Activated naive CD8-positive, alpha-beta T cell treated with anti-CD3 and anti-CD28 coated beads, Interleukin-2, amount 50 U/mL, for 24 hours (primary cell): Measurements from ENCODE around the gene CUL7.

Source experiments
- ATAC-seq: fragments of 150-1000 bp; cut with Tn5 transposase; one replicate; pipeline ENCODE4 v1.10.0; 2021
- DNase-seq: peaks from one replicate; pipeline ENCODE4 v3.0.0; 2021
- H3K27ac Mint-ChIP-seq: one replicate; pipeline ENCODE4 v1.8.0; 2021; ENCODE audit warnings: mild to moderate bottlenecking, mixed read lengths
- H3K27me3 Mint-ChIP-seq: one replicate; pipeline ENCODE4 v1.8.0; 2021; ENCODE audit warnings: mixed read lengths
- H3K36me3 Mint-ChIP-seq: one replicate; pipeline ENCODE4 v1.8.0; 2021; ENCODE audit warnings: low read depth, mixed read lengths
- H3K4me1 Mint-ChIP-seq: one replicate; pipeline ENCODE4 v1.8.0; 2021; ENCODE audit warnings: mixed read lengths
- H3K4me3 Mint-ChIP-seq: one replicate; pipeline ENCODE4 v1.8.0; 2021; ENCODE audit warnings: mild to moderate bottlenecking, moderate library complexity, mixed read lengths
- H3K9me3 Mint-ChIP-seq: one replicate; pipeline ENCODE4 v1.8.0; 2021; ENCODE audit warnings: mixed read lengths

CUL7 gene

DNA sequence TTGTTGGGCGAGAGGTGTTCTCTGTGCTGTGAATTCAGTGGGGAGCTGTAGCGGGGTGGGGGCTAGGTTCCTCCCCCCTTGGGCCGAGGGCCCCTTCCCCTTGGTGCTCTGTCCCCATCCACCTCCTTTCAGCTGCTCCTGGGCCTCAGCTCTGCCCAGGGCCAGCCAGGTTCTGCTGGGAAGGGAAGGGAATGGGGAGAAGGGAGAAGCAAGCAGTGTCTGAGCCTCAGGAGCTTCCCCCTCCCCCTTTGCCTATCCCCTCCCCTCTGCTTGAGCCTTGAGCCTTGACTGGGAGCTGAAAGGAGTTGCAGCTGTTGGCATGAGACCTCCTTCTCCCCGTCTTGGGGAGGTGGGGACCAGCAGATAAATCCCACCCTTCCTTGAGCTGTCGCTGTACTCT lies 32.8 kb downstream of the CUL7 start:
- no peak for DNase-seq
- Mint-ChIP-seq H3K4me1 (peaks cover 54% of the 10 kb centered on the region), H3K27ac (peak overlapping the region; percentile 94), H3K27me3 (no peaks in the 10 kb centered on the region), H3K36me3 (peaks cover 33% of the 10 kb centered on the region), H3K9me3 (no peaks in the 10 kb centered on the region), H3K4me3 (peak overlapping the region; percentile 98)
- ATAC-seq: no peak

DNA sequence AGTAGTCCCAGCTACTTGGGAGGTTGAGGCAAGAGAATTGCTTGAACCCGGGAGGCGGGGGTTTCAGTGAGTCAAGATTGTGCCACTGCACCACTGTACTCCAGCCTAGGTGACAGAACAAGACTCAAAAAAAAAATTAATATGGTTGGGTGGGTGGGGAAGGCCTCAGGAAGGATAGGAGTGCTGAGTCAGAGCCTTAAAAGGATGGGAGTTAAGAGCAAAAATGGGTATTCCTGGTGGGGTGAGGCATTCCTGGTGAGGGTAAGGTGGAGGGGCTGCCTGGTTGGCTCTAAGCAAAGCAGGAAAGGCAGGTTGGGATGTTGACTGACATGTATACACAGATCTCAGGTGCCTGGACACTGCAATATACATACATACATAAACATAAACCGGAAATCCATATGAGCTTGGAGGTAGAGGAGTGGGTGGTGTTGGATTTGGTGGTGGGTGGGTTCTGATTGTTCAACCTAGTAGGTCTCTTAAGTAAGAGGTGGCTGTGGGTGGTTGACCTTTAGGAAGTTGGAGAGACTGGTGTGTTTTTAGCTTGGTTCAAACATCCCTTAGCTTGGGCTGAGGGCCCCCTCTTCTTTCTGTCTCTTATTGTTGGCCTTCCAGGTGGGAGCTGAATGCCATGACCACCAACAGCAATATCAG lies 33.5 kb downstream of the CUL7 start:
- DNase-seq: no peak
- ATAC-seq: no peak
- H3K4me3 Mint-ChIP-seq: peak overlapping the region; percentile 43
- no peaks in the 10 kb centered on the region for H3K9me3 Mint-ChIP-seq
- H3K36me3 Mint-ChIP-seq: peaks cover 33% of the 10 kb centered on the region
- peaks cover 58% of the 10 kb centered on the region for H3K4me1 Mint-ChIP-seq
- H3K27me3 Mint-ChIP-seq: no peaks in the 10 kb centered on the region
- H3K27ac Mint-ChIP-seq: peak overlapping the region; percentile 61

DNA sequence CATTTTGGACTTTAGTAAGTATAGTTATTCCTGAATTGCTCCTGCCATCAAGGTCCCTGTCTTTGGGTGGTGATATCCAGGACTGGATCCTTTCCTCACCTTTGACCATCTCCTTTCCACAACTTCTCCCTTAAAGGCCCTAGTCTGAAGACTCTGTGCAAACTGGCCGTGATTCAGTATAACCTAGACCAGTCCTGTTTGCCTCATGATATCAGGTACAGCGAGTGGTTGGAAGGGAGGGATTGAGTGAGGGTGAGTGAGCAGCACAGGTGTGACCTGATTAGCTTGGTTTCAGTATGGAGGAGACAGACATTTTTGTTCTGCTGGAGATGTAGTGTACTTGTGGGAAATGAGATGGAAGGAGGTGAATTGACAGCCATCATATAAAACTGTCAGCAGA lies 34.5 kb downstream of the CUL7 start:
- Mint-ChIP-seq H3K4me3 (no peak overlapping the region), H3K9me3 (no peaks in the 10 kb centered on the region), H3K27ac (peak overlapping the region; percentile 14), H3K4me1 (peaks cover 56% of the 10 kb centered on the region), H3K27me3 (no peaks in the 10 kb centered on the region), H3K36me3 (peaks cover 23% of the 10 kb centered on the region)
- ATAC-seq (no peak), DNase-seq (no peak)

DNA sequence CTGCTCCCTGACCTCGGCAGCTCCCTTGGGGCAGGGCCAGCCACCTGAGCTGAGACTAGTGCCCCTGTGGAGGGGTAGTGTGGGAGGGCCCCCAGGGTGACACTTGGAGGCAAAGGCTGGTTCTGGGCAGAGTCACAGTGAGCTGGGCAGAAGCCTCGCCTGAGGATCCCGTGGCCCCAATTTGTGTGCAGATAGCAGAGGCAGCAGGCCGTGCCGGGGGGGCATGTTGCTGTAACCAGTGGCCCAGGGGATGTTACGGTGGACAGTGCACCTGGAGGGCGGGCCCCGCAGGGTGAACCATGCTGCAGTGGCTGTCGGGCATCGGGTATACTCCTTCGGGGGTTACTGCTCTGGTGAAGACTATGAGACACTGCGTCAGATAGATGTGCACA lies 36.7 kb downstream of the CUL7 start:
- Mint-ChIP-seq H3K4me1 (peaks cover 61% of the 10 kb centered on the region), H3K27ac (no peak overlapping the region)

DNA sequence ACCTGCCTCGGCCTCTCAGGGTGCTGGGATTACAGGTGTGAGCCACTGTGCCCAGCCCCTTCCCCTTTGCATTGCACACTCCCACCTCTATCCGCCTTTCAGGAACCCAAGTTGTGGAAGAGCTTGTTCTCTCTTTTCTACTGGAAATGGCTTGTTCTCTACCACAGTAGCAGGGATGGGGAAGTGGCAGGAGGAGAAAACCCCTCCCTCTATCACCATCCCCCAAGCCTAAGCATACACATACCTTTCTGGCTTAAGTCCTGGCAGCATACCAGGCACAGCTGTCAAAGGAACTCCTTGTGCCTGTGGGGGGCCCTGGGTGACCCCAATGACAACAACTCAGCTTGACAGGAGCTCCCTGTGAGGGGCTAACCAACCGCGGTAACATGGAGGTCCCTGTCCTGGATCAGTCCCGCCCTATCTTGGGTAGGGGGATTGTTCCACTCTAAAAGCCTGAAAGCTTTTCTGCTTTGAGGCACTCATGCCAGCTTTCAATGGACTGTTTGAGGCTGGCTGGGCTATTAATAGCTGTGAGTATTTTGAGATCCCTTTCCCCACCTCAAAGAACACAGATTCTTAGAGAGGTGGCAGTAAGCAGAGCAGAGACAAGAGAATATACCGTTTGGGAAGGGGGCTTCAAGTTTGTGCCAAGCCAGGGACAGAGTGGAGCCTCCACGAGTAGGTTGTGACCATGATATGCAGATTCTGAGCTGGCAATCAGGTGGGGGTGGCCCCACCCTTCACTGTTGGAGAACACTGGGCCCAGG lies 37.3 kb downstream of the CUL7 start:
- peaks cover 39% of the 10 kb centered on the region for H3K36me3 Mint-ChIP-seq

More for the DNA sequence above, 36.7 kb downstream of the CUL7 start:
- no peak for DNase-seq
- Mint-ChIP-seq H3K4me3 (no peak overlapping the region), H3K27me3 (no peaks in the 10 kb centered on the region), H3K36me3 (peaks cover 35% of the 10 kb centered on the region), H3K9me3 (no peaks in the 10 kb centered on the region)
- no peak for ATAC-seq

DNA sequence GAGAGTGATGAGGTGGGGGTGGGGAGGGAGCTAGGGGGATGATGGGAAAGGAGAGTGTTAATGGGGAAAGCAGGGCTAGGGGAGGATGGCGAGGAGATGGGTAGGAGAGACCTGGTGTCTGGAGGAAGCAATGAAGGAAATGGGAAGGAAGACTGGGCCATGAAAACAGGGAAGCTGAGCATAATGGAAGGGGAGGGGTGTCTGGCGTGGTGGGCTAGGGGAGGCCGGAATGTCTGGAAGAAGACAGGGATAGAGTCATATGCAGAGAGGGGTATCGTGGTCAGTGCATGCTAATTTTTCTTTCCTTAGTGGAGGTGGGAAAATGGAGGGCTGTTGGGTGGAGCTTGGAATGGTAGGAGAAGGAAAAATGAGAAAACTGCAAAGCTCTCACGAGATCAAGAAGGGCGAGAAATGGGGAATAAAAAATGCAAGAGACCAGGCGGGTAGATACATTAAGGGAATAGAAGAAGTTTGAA lies 39.2 kb downstream of the CUL7 start:
- ATAC-seq (no peak), DNase-seq (no peak)
- peak overlapping the region; percentile 82 for H3K27ac Mint-ChIP-seq
- H3K27me3 Mint-ChIP-seq: no peaks in the 10 kb centered on the region
- peaks cover 51% of the 10 kb centered on the region for H3K4me1 Mint-ChIP-seq
- no peaks in the 10 kb centered on the region for H3K9me3 Mint-ChIP-seq
- H3K4me3 Mint-ChIP-seq: peak overlapping the region; percentile 95
- H3K36me3 Mint-ChIP-seq: peaks cover 40% of the 10 kb centered on the region

More for the DNA sequence above, 37.3 kb downstream of the CUL7 start:
- H3K4me3 Mint-ChIP-seq: peak overlapping the region; percentile 33
- H3K9me3 Mint-ChIP-seq: no peaks in the 10 kb centered on the region
- ATAC-seq (no peak), DNase-seq (no peak)
- H3K27ac Mint-ChIP-seq: peak overlapping the region; percentile 55
- peaks cover 63% of the 10 kb centered on the region for H3K4me1 Mint-ChIP-seq
- H3K27me3 Mint-ChIP-seq: no peaks in the 10 kb centered on the region

DNA sequence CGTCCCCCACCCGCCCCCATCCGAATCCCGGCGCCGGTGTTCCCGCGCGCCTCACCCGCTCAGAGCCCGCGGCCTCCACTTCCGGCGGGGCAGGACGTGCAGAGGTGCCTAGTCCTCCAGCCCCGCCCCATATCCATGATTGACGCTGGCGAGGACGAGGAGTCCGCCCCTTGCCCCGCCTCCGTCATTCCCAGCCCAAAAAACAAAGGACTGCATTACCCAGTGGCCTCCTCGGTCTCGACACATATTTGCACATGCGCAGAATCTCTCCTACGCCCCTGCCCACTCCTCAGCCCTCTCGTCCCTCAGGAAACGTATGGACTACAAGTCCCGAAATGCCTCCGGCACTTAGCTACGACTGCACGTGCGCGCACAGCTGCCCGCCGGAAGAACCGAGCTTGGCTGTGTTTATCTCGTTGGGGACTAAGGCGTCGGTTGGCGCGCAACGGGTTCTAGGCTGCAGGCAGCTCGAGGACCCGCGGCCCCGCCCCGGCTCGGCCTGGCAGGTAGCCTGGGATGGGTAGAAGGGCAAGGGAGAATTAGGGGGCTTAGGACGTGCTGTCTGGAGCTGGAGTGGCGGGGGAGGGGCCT lies 39.7 kb downstream of the CUL7 start, which contains the start of the genes KLHDC3 and MEA1:
Gene KLHDC3, plus strand, starts transcription at position 407 of the 591 bp plus-strand sequence. CDS start 2,944 bp downstream, outside the sequence.
Gene MEA1, minus strand, starts transcription at position 104 of the 591 bp plus-strand sequence. CDS start 133 bp downstream, outside the sequence.
- ATAC-seq: peak; percentile 91
- peak; percentile 98 for DNase-seq
- H3K27me3 Mint-ChIP-seq: no peaks in the 10 kb centered on the region
- peaks cover 50% of the 10 kb centered on the region for H3K4me1 Mint-ChIP-seq
- H3K36me3 Mint-ChIP-seq: peaks cover 37% of the 10 kb centered on the region
- peak within 1 kb of the TSS; percentile 82 for H3K27ac Mint-ChIP-seq
- H3K4me3 Mint-ChIP-seq: peak within 1 kb of the TSS; percentile 95
- no peaks in the 10 kb centered on the region for H3K9me3 Mint-ChIP-seq

DNA sequence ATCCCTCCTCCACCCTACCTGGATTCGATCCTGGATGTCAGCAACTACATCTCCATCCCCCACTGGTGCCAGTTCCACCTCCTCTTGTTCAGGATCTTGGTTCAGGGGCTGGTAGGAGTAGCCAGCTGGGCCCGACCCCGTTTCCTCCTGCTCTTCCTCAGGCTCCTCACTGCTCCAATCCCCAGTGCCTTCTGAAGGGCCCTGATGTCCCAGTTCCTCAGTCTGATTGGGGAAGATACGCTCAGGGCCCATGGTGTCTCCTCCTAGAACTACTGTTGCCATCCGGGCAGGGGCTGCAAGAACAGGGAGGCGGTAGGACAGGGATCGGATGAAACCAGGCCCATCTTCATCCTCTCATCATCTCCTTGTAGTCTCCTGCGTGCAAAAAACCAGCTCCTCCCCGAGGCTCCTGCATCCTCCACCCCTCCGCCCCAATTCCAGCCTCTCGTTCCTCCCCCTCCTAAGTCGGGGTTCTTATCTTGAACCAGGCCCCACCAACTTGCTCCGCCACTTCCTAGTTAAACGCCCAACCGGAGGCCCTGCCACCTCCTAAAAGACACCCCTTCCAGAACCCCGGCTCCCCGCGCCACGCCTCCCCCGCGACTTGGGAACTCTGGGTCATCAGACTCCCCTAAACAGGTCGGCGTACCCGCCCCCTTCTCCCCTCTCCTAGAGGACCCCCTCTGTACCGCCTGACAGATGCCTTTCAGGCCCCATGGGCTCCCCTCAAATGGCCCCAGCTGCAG lies 40.4 kb downstream of the CUL7 start:
- ATAC-seq: peak; percentile 30
- Mint-ChIP-seq H3K27me3 (no peaks in the 10 kb centered on the region), H3K27ac (peak overlapping the region; percentile 82), H3K9me3 (no peaks in the 10 kb centered on the region), H3K36me3 (peaks cover 34% of the 10 kb centered on the region), H3K4me1 (peaks cover 50% of the 10 kb centered on the region), H3K4me3 (peak overlapping the region; percentile 95)
- no peak for DNase-seq

DNA sequence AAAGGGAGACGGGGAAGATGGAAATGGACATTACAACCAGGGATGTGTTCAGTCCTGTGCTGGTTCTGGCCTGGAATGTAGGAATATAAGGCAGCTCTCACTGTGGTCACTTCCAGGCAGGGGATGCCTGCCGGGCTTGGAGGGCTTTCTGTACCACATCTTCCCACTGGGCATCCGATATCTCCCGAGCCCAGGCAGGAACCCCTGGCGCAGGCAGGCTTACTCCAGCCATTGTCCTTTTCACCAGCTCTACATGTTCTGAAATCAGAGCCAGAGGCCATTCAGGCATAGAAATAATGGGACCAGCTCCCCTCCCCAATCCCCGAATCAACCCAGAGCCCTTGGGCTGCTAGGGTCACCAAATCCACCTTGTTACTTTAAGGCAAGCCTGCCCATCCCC lies 41.3 kb downstream of the CUL7 start:
- ATAC-seq (no peak), DNase-seq (no peak)
- peak overlapping the region; percentile 82 for H3K27ac Mint-ChIP-seq
- H3K4me1 Mint-ChIP-seq: peaks cover 45% of the 10 kb centered on the region
- no peaks in the 10 kb centered on the region for H3K9me3 Mint-ChIP-seq
- H3K27me3 Mint-ChIP-seq: no peaks in the 10 kb centered on the region
- peaks cover 28% of the 10 kb centered on the region for H3K36me3 Mint-ChIP-seq
- H3K4me3 Mint-ChIP-seq: peak overlapping the region; percentile 95

DNA sequence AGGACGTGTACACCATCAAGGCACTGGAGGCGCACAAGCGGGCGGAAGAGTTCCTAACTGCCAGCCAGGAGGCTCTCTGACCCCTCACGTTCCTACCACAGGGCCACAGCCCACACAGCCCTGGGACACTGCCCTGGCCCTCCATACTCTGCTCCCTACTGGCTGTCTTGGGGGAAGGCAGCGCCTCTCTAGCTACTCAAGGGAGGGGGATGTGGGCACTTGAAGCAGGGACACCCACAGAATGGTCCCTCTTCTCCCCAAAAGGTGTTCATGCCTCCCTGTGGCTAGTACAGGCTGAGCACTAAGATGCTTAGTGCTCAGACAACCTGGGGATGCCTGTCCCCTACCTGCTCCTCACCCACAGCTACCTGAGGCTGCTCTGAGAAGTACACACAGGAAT lies 42.4 kb downstream of the CUL7 start:
- Mint-ChIP-seq H3K36me3 (peaks cover 28% of the 10 kb centered on the region), H3K4me3 (no peak overlapping the region), H3K27me3 (no peaks in the 10 kb centered on the region), H3K9me3 (no peaks in the 10 kb centered on the region), H3K27ac (no peak overlapping the region), H3K4me1 (peaks cover 40% of the 10 kb centered on the region)
- ATAC-seq (no peak), DNase-seq (no peak)

DNA sequence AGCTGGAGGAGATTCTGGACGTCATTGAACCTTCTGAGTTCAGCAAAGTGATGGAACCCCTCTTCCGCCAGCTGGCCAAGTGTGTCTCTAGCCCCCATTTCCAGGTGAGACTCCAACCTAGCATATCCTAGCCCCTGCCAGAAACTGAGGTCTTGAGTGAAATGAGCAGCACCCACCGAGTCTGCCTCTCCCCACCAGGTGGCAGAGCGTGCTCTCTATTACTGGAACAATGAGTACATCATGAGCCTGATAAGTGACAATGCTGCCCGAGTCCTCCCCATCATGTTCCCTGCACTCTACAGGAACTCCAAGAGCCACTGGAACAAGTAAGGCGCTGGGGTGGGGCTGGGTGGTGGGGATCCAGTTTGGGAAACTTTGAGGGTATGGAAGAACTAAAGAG lies 44.5 kb downstream of the CUL7 start:
- H3K36me3 Mint-ChIP-seq: peaks cover 33% of the 10 kb centered on the region

DNA sequence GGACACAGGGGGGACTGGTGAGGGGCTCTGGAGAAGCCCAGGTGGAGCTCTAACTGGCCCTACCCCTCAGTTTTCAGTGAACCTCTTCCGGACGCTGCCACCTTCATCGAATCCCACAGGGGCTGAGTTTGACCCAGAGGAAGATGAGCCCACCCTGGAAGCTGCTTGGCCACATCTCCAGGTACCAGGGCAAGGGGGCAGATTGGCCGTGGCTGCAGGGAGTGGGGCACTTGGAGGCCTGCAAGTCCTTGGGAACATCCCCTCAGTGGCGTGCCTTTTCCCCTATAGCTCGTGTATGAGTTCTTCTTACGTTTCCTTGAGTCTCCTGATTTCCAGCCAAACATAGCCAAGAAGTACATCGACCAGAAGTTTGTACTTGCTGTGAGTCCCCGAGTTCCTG lies 46.5 kb downstream of the CUL7 start:
- H3K9me3 Mint-ChIP-seq: no peaks in the 10 kb centered on the region
- H3K36me3 Mint-ChIP-seq: peaks cover 20% of the 10 kb centered on the region
- ATAC-seq: no peak
- no peak overlapping the region for H3K4me3 Mint-ChIP-seq
- H3K27me3 Mint-ChIP-seq: no peaks in the 10 kb centered on the region
- no peak overlapping the region for H3K27ac Mint-ChIP-seq
- peaks cover 6% of the 10 kb centered on the region for H3K4me1 Mint-ChIP-seq
- no peak for DNase-seq

More for the DNA sequence above, 44.5 kb downstream of the CUL7 start:
- Mint-ChIP-seq H3K4me3 (no peak overlapping the region), H3K27me3 (no peaks in the 10 kb centered on the region), H3K4me1 (peaks cover 24% of the 10 kb centered on the region), H3K9me3 (no peaks in the 10 kb centered on the region), H3K27ac (peak overlapping the region; percentile 35)
- DNase-seq: no peak
- ATAC-seq: no peak

DNA sequence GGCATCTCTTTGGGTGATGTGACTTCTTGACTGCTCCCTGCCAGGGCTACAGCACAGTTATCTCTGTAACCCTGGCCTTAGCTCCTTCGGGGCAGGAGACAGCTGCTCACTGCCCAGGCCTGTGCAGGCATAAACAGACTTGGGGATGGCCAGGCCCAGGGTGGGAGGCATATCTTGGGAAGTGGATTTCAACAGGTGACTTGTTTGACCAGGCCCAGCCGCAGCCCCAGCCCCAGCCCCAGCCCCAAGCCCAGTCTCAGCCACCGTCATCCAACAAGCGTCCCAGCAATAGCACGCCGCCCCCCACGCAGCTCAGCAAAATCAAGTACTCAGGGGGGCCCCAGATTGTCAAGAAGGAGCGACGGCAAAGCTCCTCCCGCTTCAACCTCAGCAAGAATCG lies 47.4 kb downstream of the CUL7 start:
- Mint-ChIP-seq H3K9me3 (no peaks in the 10 kb centered on the region), H3K4me1 (no peaks in the 10 kb centered on the region), H3K4me3 (no peak overlapping the region), H3K27me3 (no peaks in the 10 kb centered on the region), H3K27ac (no peak overlapping the region), H3K36me3 (peaks cover 12% of the 10 kb centered on the region)
- ATAC-seq (no peak), DNase-seq (no peak)

DNA sequence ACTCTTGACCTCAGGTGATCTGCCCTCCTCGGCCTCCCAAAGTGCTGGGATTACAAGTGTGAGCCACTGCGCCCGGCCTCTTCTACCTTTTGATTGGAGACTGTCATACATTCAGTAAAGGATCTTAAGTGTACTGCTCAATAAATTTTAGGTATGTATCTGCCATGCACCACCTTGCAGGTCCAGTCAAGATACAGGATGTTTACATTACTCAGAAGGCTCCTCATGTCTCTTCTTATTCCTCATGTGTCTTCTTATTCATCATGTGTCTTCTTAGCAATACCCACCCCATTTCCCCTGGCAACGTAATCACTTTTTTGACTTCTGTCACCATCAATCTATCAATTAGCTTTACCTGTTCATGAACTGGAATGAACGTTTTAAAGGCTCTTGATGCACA lies 47.8 kb downstream of the CUL7 start:
- DNase-seq: no peak
- H3K4me1 Mint-ChIP-seq: no peaks in the 10 kb centered on the region
- ATAC-seq: no peak
- H3K36me3 Mint-ChIP-seq: peaks cover 8% of the 10 kb centered on the region
- no peaks in the 10 kb centered on the region for H3K9me3 Mint-ChIP-seq
- no peaks in the 10 kb centered on the region for H3K27me3 Mint-ChIP-seq
- no peak overlapping the region for H3K4me3 Mint-ChIP-seq
- H3K27ac Mint-ChIP-seq: no peak overlapping the region
